H9 (cell line): Measurements from ENCODE around the gene PDE3A. TPM values are rescaled to one million over a fixed set of nuclear protein-coding genes. Genes with fewer than 3 reads are reported as not detected.

Experiments used
- DNase-seq: peaks from one replicate; pipeline ENCODE4 v3.0.0-alpha.2; 2017
- H2AFZ ChIP-seq: one replicate; pipeline ENCODE4 v1.6.1; 2013; ENCODE audit warnings: mild to moderate bottlenecking, low read length, control low read depth, moderate library complexity
- H2AK5ac ChIP-seq: 2 replicates; pipeline ENCODE4 v1.6.1; 2013; ENCODE audit warnings: low read length, control low read depth, mixed read lengths; ENCODE audit not compliant: insufficient read length
- H2BK120ac ChIP-seq: one replicate; pipeline ENCODE4 v1.6.1; 2013; ENCODE audit warnings: low read depth, mild to moderate bottlenecking, low read length, control low read depth, inconsistent platforms; ENCODE audit not compliant: poor library complexity, severe bottlenecking
- H2BK12ac ChIP-seq: 2 replicates; pipeline ENCODE4 v1.6.1; 2013; ENCODE audit warnings: low read length, control low read depth, mixed read lengths, low read depth; ENCODE audit not compliant: insufficient read length
- H2BK15ac ChIP-seq: 2 replicates; pipeline ENCODE4 v1.6.1; 2013; ENCODE audit warnings: low read depth, low read length, control low read depth
- H2BK20ac ChIP-seq: one replicate; pipeline ENCODE4 v1.6.1; 2013; ENCODE audit warnings: low read depth, mild to moderate bottlenecking, low read length, control low read depth, inconsistent platforms; ENCODE audit not compliant: poor library complexity, severe bottlenecking
- H2BK5ac ChIP-seq: 2 replicates; pipeline ENCODE4 v1.6.1; 2013; ENCODE audit warnings: low read length, control low read depth, mixed read lengths; ENCODE audit not compliant: insufficient read length
- H3K14ac ChIP-seq: 2 replicates; pipeline ENCODE4 v1.6.1; 2013; ENCODE audit warnings: low read length, control low read depth; ENCODE audit not compliant: insufficient read depth
- H3K18ac ChIP-seq: 2 replicates; pipeline ENCODE4 v1.6.1; 2013; ENCODE audit warnings: low read depth, mild to moderate bottlenecking, mixed read lengths, low read length, control low read depth; ENCODE audit not compliant: insufficient read length
- H3K23ac ChIP-seq: 2 replicates; pipeline ENCODE4 v1.6.1; 2013; ENCODE audit warnings: low read length, control low read depth, mixed read lengths, low read depth; ENCODE audit not compliant: insufficient read length
- H3K23me2 ChIP-seq: 2 replicates; pipeline ENCODE4 v1.6.1; 2013; ENCODE audit warnings: low read depth, mild to moderate bottlenecking, mixed read lengths, low read length, control low read depth; ENCODE audit not compliant: insufficient read length, poor library complexity, severe bottlenecking
- H3K27ac ChIP-seq: 2 replicates; pipeline ENCODE4 v1.5.1; 2013; ENCODE audit warnings: low read length, control low read depth, mixed read lengths, low read depth; ENCODE audit not compliant: insufficient read length
- H3K27me3 ChIP-seq: 2 replicates; pipeline ENCODE4 v1.6.1; 2013; ENCODE audit warnings: low read length, control low read depth, inconsistent platforms; ENCODE audit not compliant: insufficient read depth
- H3K4ac ChIP-seq: 2 replicates; pipeline ENCODE4 v1.6.1; 2013; ENCODE audit warnings: low read depth, mild to moderate bottlenecking, control low read depth, inconsistent platforms, low read length, moderate library complexity
- H3K4me1 ChIP-seq: 2 replicates; pipeline ENCODE4 v1.6.1; 2013; ENCODE audit warnings: low read length, control low read depth, inconsistent platforms; ENCODE audit not compliant: insufficient read depth
- H3K4me2 ChIP-seq: 2 replicates; pipeline ENCODE4 v1.6.1; 2013; ENCODE audit warnings: low read length, control low read depth, mixed read lengths; ENCODE audit not compliant: insufficient read length, insufficient read depth
- H3K56ac ChIP-seq: 2 replicates; pipeline ENCODE4 v1.6.1; 2013; ENCODE audit warnings: low read depth, mild to moderate bottlenecking, mixed read lengths, low read length, control low read depth; ENCODE audit not compliant: insufficient read length
- H3K79me1 ChIP-seq: 2 replicates; pipeline ENCODE4 v1.6.1; 2013; ENCODE audit warnings: low read depth, mild to moderate bottlenecking, moderate library complexity, low read length, control low read depth, inconsistent platforms; ENCODE audit not compliant: insufficient read depth, poor library complexity, severe bottlenecking
- H3K79me2 ChIP-seq: 2 replicates; pipeline ENCODE4 v1.6.1; 2013; ENCODE audit warnings: low read length, control low read depth, inconsistent platforms; ENCODE audit not compliant: insufficient read depth
- H3K9ac ChIP-seq: 2 replicates; pipeline ENCODE4 v1.6.1; 2013; ENCODE audit warnings: low read length, control low read depth, mixed read lengths; ENCODE audit not compliant: insufficient read length; ENCODE audit errors: extremely low read depth
- H3K9me3 ChIP-seq: one replicate; pipeline ENCODE4 v1.6.1; 2013; ENCODE audit warnings: low read depth, low read length, inconsistent platforms; ENCODE audit not compliant: control insufficient read depth
- H3T11ph ChIP-seq: one replicate; pipeline ENCODE4 v1.6.1; 2013; ENCODE audit warnings: mild to moderate bottlenecking, low read length, control low read depth, inconsistent platforms
- H4K20me1 ChIP-seq: one replicate; pipeline ENCODE4 v1.6.1; 2013; ENCODE audit not compliant: control insufficient read depth, insufficient read length, insufficient read depth
- H4K5ac ChIP-seq: 2 replicates; pipeline ENCODE4 v1.6.1; 2013; ENCODE audit warnings: low read depth, mild to moderate bottlenecking, mixed read lengths, low read length, control low read depth; ENCODE audit not compliant: insufficient read length
- H4K8ac ChIP-seq: replicated peaks from 2 replicates; pipeline ENCODE4 v1.6.1; 2013; ENCODE audit warnings: low read length, control low read depth, mixed read lengths, low read depth; ENCODE audit not compliant: insufficient read length
- H4K91ac ChIP-seq: 2 replicates; pipeline ENCODE4 v1.6.1; 2013; ENCODE audit warnings: low read depth, mild to moderate bottlenecking, moderate library complexity, mixed read lengths, low read length, control low read depth; ENCODE audit not compliant: insufficient read length
- H3K27ac Mint-ChIP-seq, 3 experiments: 2 replicates in 2 of 3; 3 replicates in 1 of 3; pipeline ENCODE4 v1.8.0; 2020 to 2021; ENCODE audit warnings: mixed read lengths in 3 of 3, mild to moderate bottlenecking in 1 of 3, moderate library complexity in 1 of 3
- H3K27me3 Mint-ChIP-seq: 2 replicates; pipeline ENCODE4 v1.8.0; 2021; ENCODE audit warnings: low read depth, mild to moderate bottlenecking, moderate library complexity, mixed read lengths
- H3K36me3 Mint-ChIP-seq, 3 experiments: 2 replicates in 2 of 3; 3 replicates in 1 of 3; pipeline ENCODE4 v1.8.0; 2020 to 2021; ENCODE audit warnings: low read depth in 3 of 3, mixed read lengths in 3 of 3; ENCODE audit not compliant: insufficient read depth in 1 of 3
- H3K4me1 Mint-ChIP-seq, 2 experiments: 2 replicates each; pipeline ENCODE4 v1.8.0; 2020; ENCODE audit warnings: mixed read lengths in 2 of 2
- H3K4me3 Mint-ChIP-seq, 2 experiments: 2 replicates in 1 of 2; 3 replicates in 1 of 2; pipeline ENCODE4 v1.8.0; 2020 to 2021; ENCODE audit warnings: mild to moderate bottlenecking in 2 of 2, mixed read lengths in 2 of 2, moderate library complexity in 1 of 2
- H3K9me3 Mint-ChIP-seq, 2 experiments: 2 replicates in 1 of 2; 3 replicates in 1 of 2; pipeline ENCODE4 v1.8.0; 2020; ENCODE audit warnings: mild to moderate bottlenecking in 2 of 2, mixed read lengths in 2 of 2, moderate library complexity in 1 of 2
- CTCF ChIP-seq: fragments of 200-600 bp; sonication (generic); conservative IDR thresholded peaks from 3 replicates; pipeline ENCODE4 v1.8.0; 2021; ENCODE audit warnings: antibody characterized with exemption, mild to moderate bottlenecking
- WGBS: extraction: QIAGEN DNeasy Blood & Tissue Kit; methylation state at CpG from one replicate; pipeline ENCODE4 v1.1.7; 2013; ENCODE audit warnings: missing lambda C conversion rate, low lambda C conversion rate, mixed read lengths; ENCODE audit not compliant: insufficient read length; ENCODE audit errors: extremely low coverage; 5-methylcytosine and 5-hydroxymethylcytosine counted together
- total RNA-seq: library from RNA; stranded (reverse); gene quantifications from 2 replicates; pipeline ENCODE4 v1.2.1, GENCODE V29; 2021

Gene PDE3A
- total RNA-seq, 1 experiment from 2014 or later = 3.0 TPM

GRCh38 chr12:20657496-20657895 is 289.2 kb downstream of the PDE3A start:
- Mint-ChIP-seq H3K36me3 (peaks cover 27 to 51% (median 32%) of the 10 kb centered on the region in 3 experiments), H3K27ac (0 out of 7 replicates have a peak overlapping the region, but pooled peaks of 1 of the 3 experiments have one; percentile 44), H3K27me3 (no peaks in the 10 kb centered on the region), H3K9me3 (peaks cover 33 to 34% of the 10 kb centered on the region in 2 experiments), H3K4me3 (no peak overlapping the region), H3K4me1 (peaks cover 14 to 18% of the 10 kb centered on the region in 2 experiments)
- Histone ChIP-seq H2AK5ac (no peak overlapping the region), H4K5ac (no peak overlapping the region), H3T11ph (no peak overlapping the region), H2BK20ac (no peak overlapping the region), H3K27ac (no peak overlapping the region), H4K20me1 (no peaks in the 10 kb centered on the region), H3K9ac (no peak overlapping the region), H2BK15ac (no peak overlapping the region), H3K79me2 (no peaks in the 10 kb centered on the region), H2BK12ac (no peak overlapping the region), H2BK120ac (no peak overlapping the region), H3K4ac (no peak overlapping the region), H3K14ac (no peak overlapping the region), H2AFZ (no peak overlapping the region), H3K56ac (no peak overlapping the region), H4K8ac (no peak overlapping the region), H3K27me3 (no peaks in the 10 kb centered on the region), H3K79me1 (no peaks in the 10 kb centered on the region), H2BK5ac (no peak overlapping the region), H3K23ac (no peak overlapping the region), H3K18ac (no peak overlapping the region), H4K91ac (no peak overlapping the region), H3K4me2 (no peak overlapping the region), H3K9me3 (peaks cover 5% of the 10 kb centered on the region), H3K4me1 (no peaks in the 10 kb centered on the region), H3K23me2 (no peaks in the 10 kb centered on the region)
- DNase-seq = no peak
- WGBS = no CpG with 5 or more reads among the region's 2 CpGs
- no peak for TF ChIP-seq CTCF
